Activated CD8-positive, alpha-beta memory T cell treated with anti-CD3 and anti-CD28 coated beads for 4 hours (primary cell): ENCODE results near the gene TEX13B.

Experiments
- DNase-seq, 2 donors: peaks; one replicate each; pipeline ENCODE4 v3.0.0-alpha.2; 2020; ENCODE audit warnings: low read depth in 2 of 2

The TEX13B gene

DNA sequence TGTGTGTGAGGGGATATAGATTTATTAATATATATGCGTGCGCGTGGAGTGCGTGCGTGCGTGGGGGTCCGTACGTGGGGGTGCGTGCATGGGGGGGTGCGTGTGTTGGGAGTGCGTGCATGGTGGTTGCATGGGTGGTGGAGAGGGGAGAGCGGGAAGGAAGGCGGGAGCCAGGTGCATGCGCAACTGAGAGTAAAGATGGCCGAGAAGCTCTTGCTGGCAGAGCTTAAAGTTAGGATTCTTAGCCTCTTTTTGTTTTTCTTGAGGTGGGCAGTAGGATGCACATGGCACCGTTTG is 45.8 kb downstream of the TEX13B start:
- no peak for DNase-seq

DNA sequence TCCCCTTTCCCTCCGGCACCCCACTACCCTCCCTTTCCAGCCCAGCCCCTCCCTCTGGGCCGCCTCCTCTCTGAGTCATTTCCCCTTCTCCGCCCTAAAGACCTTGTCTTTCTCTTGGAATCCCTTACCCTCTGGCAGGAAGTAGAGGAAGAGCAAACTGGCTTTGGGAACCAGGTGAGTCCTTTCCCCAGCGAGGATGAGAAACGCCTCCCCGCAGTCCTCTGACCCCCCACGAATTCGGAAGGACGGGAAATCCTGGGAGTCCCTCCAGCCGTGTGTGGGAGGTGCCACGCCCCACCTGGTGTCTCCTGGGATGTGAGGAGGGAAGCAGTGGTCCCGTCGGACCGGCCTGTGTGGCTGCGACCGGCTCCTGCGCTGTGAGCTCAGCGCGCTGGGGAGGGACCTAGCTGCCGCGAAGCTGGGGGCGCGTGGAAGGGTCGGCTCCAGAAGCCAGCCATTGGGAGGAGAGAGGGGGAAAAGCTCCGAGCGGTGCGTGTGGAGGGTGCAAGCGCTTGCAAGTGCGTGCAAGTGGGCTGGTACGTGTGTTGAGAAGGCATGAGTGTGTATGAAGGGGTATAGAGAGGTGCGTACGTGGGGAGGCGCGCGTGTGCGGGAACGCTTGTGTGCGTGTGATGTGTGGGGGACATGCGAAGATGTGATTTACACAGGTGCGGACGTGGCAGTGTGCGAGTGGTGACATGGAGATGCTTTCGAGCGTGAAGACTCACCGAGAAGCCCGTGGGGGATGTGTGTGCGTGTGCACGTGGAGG is 46.3 kb downstream of the TEX13B start:
- DNase-seq: no peak

DNA sequence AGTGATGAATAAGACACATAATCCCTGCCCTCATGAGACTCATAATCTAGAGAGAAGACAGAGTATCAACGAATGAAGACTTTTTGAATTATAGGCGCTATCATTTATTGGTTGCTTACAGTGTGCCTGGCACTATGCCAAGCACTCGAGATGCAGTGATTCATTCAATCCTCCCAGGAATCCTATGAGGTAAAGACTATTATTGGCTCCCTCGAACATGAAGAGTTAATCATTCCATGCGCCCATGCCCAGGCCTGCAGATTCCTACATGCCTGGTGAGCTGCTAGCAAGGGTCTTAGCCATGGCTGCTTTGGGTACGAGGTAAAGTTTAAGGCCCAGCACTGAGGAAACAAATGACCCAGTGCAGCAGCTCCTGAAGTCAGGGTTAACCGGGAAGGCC is 47.0 kb downstream of the TEX13B start:
- DNase-seq: no peak

DNA sequence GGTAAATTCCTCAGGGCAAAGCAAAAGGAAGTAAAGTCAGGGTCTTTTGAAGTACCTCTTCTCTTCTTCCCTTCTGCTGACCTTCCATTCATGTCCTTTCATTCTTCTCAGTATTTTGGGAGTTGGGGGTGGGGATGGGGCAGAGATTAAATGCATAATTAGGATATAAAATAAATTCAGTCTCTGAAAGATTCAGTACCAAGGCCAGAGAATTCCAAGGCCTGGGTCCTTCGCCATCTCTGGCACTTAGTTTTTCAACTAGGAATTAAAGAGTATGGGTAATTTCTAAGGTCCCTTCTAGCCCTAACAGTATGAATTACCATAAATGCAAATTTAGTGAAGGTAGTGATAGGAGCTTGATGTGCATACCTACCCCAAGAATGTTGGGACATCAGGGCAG is 47.9 kb downstream of the TEX13B start:
- no peak for DNase-seq
